MG63 (cell line): ENCODE data around the gene PLCG1. TPM values are rescaled to one million over a fixed set of nuclear protein-coding genes. Genes with fewer than 3 reads are reported as not detected.
"Not testable (repeated sequence)": the region's sequence is repeated elsewhere in the genome, so short reads cannot be mapped to it uniquely, and the experiment has no call there.

Source experiments
- DNase-seq: peaks from one replicate; pipeline ENCODE4 v3.0.0-alpha.2; 2020
- H3K27me3 ChIP-seq: fragments of 250-450 bp; sonication (Bioruptor Pico); 2 replicates; pipeline ENCODE4 v1.5.1; 2020; ENCODE audit warnings: mild to moderate bottlenecking, moderate library complexity
- H3K36me3 ChIP-seq: fragments of 250-450 bp; sonication (Bioruptor Pico); 2 replicates; pipeline ENCODE4 v1.5.1; 2020; ENCODE audit warnings: mild to moderate bottlenecking, moderate library complexity
- H3K4me3 ChIP-seq: fragments of 250-450 bp; sonication (Bioruptor Pico); 2 replicates; pipeline ENCODE4 v1.5.1; 2020; ENCODE audit warnings: mild to moderate bottlenecking, moderate library complexity
- H3K9me3 ChIP-seq: fragments of 250-450 bp; sonication (Bioruptor Pico); 2 replicates; pipeline ENCODE4 v1.5.1; 2020; ENCODE audit warnings: mild to moderate bottlenecking, moderate library complexity
- total RNA-seq: library from RNA; depleted of rRNA; stranded (reverse); fragments of >200 nt; shearing (Covaris generic); gene quantifications from 2 replicates; pipeline ENCODE4 v1.2.3, GENCODE V29; 2014; ENCODE audit warnings: low replicate concordance

The PLCG1 gene
- total RNA-seq, 1 experiment from 2014 or later = 99.5 TPM

DNA sequence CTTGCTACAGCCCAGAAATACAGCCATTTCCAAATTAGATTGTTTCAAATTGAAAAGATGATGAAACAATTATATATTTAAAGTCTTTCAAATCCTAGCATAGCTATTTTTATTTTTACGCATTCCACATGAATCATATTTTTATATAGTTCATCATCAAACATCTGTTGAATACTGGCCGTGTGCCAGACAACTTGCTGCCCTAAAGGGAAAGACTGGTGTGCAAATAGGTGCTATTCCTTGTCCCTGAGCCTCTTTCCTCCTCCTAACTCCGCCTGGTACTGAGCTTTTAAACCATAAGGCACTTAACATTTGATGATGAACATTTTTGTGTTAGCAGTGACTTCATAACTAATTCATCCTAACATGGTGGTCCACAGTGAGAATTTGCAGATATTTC lies 18.7 kb upstream of the PLCG1 start:
- no peak for DNase-seq
- Histone ChIP-seq H3K9me3 (no peaks in the 10 kb centered on the region), H3K36me3 (peaks cover 95% of the 10 kb centered on the region), H3K27me3 (no peaks in the 10 kb centered on the region), H3K4me3 (no peak overlapping the region)

DNA sequence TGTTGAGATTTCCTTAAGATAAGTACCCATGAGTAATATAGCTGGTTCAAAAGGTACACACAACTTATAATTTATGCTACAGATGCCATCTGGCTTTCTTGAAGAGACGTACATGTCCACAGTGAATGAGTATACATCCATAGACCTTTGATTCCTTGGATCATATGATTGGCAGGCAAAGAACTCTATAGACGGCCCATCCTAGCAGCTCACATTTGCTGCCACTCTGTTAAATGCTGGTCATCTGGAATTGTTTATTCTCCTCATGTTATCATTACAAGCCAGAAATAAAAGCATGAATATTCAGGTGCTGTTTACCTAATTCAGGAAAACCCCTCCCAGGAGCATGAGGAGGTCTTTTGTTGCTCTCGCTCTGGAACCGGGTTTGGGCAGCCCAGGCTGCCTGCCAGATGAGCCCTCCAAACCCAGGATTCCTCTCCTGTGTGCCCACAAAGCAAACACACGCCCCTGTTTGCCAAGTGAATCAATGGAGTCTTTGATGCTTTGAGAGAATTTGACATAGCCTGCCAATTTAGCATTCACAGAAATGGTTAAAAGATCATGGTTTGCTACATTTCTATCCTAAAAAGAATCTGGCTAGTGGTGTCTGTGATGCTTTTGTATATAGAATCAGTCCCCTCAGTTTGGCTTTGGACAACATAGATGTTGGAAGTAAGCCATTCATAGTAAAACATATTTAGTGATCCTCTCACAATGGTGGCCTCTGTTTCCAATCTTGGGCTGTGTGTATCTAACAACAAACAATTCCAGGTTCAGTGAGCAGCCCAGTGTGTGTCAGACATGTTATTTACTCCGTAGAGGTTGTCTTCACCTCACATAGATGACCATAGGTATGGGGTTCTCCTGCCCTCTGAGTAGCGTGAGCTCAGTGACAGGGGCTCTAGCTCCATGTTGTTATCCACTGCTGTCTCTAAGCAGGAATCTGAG lies 17.5 kb upstream of the PLCG1 start:
- H3K36me3 ChIP-seq = peaks cover 92% of the 10 kb centered on the region
- H3K27me3 ChIP-seq = no peaks in the 10 kb centered on the region
- H3K9me3 ChIP-seq = no peaks in the 10 kb centered on the region
- H3K4me3 ChIP-seq = no peak overlapping the region
- DNase-seq = no peak

GRCh38 chr20:41121399-41121798 lies 15.9 kb upstream of the PLCG1 start:
- peaks cover 92% of the 10 kb centered on the region for H3K36me3 ChIP-seq
- no peak for DNase-seq
- H3K4me3 ChIP-seq = no peak overlapping the region

DNA sequence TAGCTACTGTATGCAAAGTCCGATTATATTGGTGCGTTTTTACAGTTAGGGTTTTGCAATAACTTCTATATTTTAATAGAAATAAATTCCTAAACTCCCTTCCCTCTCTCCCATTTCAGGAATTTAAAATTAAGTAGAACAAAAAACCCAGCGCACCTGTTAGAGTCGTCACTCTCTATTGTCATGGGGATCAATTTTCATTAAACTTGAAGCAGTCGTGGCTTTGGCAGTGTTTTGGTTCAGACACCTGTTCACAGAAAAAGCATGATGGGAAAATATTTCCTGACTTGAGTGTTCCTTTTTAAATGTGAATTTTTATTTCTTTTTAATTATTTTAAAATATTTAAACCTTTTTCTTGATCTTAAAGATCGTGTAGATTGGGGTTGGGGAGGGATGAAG lies 13.7 kb upstream of the PLCG1 start:
- Histone ChIP-seq H3K9me3 (no peaks in the 10 kb centered on the region; the same call in 1 of the 2 replicates), H3K27me3 (no peaks in the 10 kb centered on the region), H3K36me3 (peaks cover 87% of the 10 kb centered on the region), H3K4me3 (no peak overlapping the region)
- no peak for DNase-seq

More at GRCh38 chr20:41121399-41121798, 15.9 kb upstream of the PLCG1 start:
- Histone ChIP-seq H3K27me3 (no peaks in the 10 kb centered on the region), H3K9me3 (no peaks in the 10 kb centered on the region)

GRCh38 chr20:41124451-41125094 lies 12.8 kb upstream of the PLCG1 start:
- H3K4me3 ChIP-seq = no peak overlapping the region
- H3K9me3 ChIP-seq = no peaks in the 10 kb centered on the region; the same call in 1 of the 2 replicates
- H3K27me3 ChIP-seq = no peaks in the 10 kb centered on the region
- peaks cover 83% of the 10 kb centered on the region for H3K36me3 ChIP-seq
- DNase-seq = no peak

DNA sequence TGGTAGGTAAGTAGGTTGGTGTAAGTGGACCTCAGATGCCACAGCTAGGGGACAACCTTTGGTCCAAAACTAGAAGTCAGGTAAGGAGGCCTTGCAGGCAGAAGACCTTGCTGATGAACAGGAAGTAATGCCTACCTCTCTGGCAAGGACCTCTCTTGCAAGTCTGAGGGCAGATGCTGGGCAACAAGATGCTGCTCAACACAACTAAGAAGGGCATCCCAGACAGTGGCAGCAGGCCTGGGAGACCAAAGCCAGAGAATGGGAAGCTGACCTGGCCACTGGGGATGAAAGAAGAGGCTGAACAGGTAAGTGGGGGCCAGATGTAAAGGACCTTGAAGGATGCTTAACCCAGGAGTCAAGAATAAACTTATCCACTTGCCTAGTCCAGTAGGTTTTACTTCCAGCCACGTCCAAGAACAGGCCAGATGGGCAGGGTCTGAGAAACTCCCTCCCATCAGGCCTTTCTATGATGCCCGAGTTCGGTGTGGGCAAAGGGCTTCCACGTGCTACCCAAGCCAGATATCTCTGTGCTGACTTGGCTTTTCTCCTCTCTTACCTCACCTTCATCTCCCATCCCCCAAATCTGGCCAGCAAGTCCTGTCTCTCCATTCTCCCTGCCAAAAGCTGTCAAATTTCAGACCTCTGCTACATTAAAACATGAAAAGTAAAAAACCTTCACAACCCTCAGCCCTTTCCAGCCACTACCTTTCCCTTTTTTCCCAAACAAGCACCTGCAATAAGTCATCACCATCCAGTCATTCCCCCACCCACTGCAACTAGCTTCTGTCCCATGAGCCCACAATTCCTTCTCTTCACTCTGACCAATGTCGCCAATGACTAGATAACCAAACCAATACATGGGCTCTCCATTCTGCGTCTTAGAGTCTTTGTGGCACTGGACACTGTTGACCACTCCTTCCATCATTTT lies 11.5 kb upstream of the PLCG1 start:
- Histone ChIP-seq H3K27me3 (no peaks in the 10 kb centered on the region), H3K9me3 (no peaks in the 10 kb centered on the region; the same call in 1 of the 2 replicates), H3K36me3 (peaks cover 79% of the 10 kb centered on the region), H3K4me3 (no peak overlapping the region)
- no peak for DNase-seq

DNA sequence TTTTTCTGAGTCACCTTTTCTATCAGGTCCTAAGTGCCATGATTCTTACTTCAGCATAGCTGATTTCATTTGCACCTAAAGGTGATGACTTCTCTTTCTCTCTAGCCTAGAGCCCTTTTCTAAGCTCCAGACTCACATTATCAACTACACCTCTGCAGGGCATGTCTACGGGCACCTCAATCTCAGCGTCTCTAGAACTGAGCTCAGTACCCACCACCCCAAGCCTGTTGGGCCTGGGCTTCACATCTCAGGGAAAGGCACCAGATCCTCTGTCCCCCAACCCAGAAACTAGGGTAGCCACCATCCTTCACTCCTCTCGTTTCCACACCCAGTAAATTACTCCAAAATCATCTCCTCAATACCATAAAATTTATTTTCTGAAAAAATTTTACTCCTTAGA lies 10.6 kb upstream of the PLCG1 start:
- Histone ChIP-seq H3K27me3 (no peaks in the 10 kb centered on the region), H3K4me3 (no peak overlapping the region), H3K9me3 (no peaks in the 10 kb centered on the region; the same call in 1 of the 2 replicates), H3K36me3 (peaks cover 70% of the 10 kb centered on the region)
- no peak for DNase-seq

DNA sequence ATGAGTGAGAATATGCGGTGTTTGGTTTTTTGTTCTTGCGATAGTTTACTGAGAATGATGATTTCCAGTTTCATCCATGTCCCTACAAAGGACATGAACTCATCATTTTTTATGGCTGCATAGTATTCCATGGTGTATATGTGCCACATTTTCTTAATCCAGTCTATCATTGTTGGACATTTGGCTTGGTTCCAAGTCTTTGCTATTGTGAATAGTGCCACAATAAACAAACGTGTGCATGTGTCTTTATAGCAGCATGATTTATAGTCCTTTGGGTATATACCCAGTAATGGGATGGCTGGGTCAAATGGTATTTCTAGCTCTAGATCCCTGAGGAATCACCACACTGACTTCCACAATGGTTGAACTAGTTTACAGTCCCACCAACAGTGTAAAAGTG lies 9.0 kb upstream of the PLCG1 start:
- H3K27me3 ChIP-seq, DNase-seq, H3K9me3 ChIP-seq, H3K4me3 ChIP-seq: not testable (repeated sequence)
- peaks cover 58% of the 10 kb centered on the region for H3K36me3 ChIP-seq

GRCh38 chr20:41131594-41132387 lies 5.6 kb upstream of the PLCG1 start:
- no peaks in the 10 kb centered on the region for H3K27me3 ChIP-seq
- no peak overlapping the region for H3K4me3 ChIP-seq
- H3K9me3 ChIP-seq = no peaks in the 10 kb centered on the region; the same call in 1 of the 2 replicates
- peaks cover 28% of the 10 kb centered on the region for H3K36me3 ChIP-seq
- no peak for DNase-seq

DNA sequence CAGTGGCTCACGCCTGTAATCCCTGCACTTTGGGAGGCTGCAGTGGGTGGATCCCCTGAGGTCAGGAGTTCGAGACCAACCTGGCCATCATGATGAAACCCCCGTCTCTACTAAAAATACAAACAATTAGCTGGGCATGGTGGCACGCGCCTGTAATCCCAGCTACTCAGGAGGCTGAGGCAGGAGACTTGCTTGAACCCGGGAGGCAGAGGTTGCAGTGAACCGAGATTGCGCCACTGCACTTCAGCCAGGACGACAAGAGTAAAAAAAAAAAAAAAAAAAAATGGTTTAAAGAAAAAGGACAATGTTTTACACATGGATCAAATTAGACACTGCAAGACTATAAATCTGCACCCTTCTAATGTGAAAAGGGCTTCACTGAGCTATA lies 5.0 kb upstream of the PLCG1 start:
- peaks cover 25% of the 10 kb centered on the region for H3K36me3 ChIP-seq
- not testable (repeated sequence) for H3K27me3 ChIP-seq, H3K4me3 ChIP-seq, DNase-seq, H3K9me3 ChIP-seq

DNA sequence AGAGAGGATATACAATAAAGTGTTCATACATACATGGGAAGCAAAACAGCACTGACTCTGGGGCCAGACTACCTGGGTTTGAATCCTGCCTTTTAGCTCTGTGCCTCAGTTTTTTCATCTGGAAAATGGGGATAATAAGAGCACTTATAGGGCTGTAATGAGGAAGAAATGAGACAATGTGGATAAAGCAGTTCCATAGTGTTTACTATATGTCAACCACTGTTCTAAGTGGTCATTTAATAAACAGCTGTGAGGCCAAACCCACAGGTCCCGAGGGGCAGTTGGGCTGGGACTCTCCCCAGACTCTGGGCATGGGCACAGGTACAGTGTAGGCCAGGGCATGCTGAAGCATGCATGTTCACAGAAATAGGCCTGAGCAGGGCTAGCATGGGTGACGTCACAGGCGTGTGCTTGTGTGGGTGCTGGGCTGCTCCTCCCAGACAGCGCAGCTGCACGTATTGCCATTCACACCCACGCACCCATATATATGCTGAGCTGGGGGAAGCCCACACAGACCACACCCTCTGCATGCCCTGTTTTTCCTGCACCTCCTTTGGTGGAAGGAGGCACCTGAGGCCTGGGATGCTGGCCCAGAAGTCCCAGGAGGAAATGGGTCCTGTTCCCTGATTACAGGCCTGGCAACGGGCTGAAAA lies 3.5 kb upstream of the PLCG1 start:
- no peaks in the 10 kb centered on the region; the same call in 1 of the 2 replicates for H3K9me3 ChIP-seq
- no peak for DNase-seq
- peaks cover 16% of the 10 kb centered on the region for H3K36me3 ChIP-seq
- no peak overlapping the region for H3K4me3 ChIP-seq
- H3K27me3 ChIP-seq = no peaks in the 10 kb centered on the region

DNA sequence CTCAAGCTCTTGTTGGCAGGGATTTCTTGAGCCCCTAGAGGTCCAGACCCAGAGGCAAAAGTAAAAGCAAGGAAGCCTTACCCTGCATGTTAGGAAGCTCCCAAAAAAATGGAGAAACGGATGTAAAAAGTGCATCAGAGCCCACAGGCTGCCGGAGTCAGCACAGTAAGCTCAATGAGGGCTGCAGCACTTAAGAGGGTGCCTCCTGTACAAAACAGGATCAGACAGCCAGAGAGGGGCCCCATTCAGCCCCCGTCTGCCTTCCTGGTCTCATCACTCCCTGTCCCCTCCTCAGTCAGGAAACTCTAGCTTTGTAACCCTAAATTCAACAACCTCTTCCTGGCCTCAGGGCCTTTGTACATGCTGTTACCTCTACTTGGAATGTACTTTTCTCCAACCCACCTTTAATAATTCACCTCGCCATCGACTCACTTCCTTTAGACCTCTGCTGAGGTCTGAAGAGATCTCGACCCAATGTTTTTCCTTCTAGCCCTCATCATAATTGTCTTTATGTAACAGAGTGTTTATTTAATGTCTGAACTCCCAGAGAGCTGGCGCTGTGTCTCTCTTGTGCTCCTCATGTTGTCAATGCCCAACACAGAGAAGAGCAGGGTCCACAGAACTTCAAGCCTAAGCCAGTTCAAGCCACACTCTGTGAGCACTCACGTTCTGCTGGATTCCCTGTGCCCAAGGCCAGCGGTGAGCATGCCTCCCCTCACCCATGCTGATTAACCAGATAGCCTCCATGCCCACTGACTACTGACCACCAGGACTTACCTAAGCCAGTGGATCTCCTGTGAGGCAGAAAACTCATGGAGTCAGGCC lies 2.8 kb upstream of the PLCG1 start:
- H3K4me3 ChIP-seq = no peak overlapping the region
- H3K27me3 ChIP-seq = no peaks in the 10 kb centered on the region
- H3K9me3 ChIP-seq = no peaks in the 10 kb centered on the region
- H3K36me3 ChIP-seq = peaks cover 12% of the 10 kb centered on the region; the same call in 1 of the 2 replicates
- no peak for DNase-seq

GRCh38 chr20:41135187-41135887 lies 2.0 kb upstream of the PLCG1 start:
- Histone ChIP-seq H3K9me3 (no peaks in the 10 kb centered on the region), H3K4me3 (no peak overlapping the region), H3K27me3 (no peaks in the 10 kb centered on the region), H3K36me3 (peaks cover 10% of the 10 kb centered on the region; the same call in 1 of the 2 replicates)
- no peak for DNase-seq
